ENCODE results near the gene TMEM121. TPM values are rescaled to one million over a fixed set of nuclear protein-coding genes. Genes with fewer than 3 reads are reported as not detected.
A peak's percentile ranks its signal among the peaks of the same experiment; 100 is the strongest.

The TMEM121 gene
- total RNA-seq, 4 donors from 2014 or later: 3.9 to 6.7 (median 5.2) TPM

DNA sequence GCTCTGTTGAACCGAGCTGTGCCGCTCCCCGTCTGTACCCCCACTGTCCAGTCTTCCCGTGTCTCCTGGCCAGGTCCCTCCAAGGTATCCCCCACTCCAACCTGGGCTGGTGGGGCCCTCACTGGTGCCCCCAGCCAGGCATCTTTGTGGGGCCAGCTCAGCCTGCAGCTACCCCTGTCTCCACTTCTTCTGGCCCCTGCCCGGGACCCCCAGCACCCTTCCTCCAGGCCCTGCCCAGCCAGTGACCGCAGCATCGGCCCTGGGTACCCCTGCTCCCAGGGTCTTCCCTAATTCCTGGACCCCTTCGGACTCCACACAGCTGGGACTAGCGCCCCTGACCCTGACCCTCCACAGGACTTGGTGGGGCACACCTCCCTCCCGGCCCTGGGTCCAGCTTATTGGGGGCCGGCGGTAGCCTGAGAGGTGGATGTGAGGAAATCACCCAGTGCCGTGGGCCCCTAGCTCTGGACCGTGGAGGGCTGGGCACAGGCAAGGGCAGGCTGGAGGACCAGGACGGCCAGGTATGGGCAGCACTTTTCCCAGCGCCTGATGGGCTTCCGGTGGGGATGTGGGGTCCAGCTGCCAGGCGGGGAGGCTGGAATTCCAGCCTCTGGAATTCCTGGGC, 43.8 kb upstream of the TMEM121 start:
- peaks cover 0 to 23% of the 10 kb centered on the region in 2 donors for H3K36me3 ChIP-seq
- no peaks in the 10 kb centered on the region for H3K27me3 ChIP-seq
- H3K4me1 ChIP-seq: peaks cover 4 to 100% (median 72%) of the 10 kb centered on the region in 3 donors
- WGBS, 2 donors (ENCODE audit: low coverage in 1 of 2): 13 to 69% methylated on average over 3 to 4 of the region's 18 CpGs
- peak overlapping the region in 1 of 2 donors; percentile 51 for H3K4me3 ChIP-seq
- H3K27ac ChIP-seq: peak overlapping the region; percentile 82 to 97 (median 94)
- no peaks in the 10 kb centered on the region for H3K9me3 ChIP-seq
- no peak for ATAC-seq
- TF ChIP-seq POLR2AphosphoS5 (IDR thresholded peaks at IDR 0.05) (no peak), EP300 (IDR thresholded peaks at IDR 0.05) (no peak), POLR2A (IDR thresholded peaks at IDR 0.05) (no peak)
- TF ChIP-seq, protein P1, sequence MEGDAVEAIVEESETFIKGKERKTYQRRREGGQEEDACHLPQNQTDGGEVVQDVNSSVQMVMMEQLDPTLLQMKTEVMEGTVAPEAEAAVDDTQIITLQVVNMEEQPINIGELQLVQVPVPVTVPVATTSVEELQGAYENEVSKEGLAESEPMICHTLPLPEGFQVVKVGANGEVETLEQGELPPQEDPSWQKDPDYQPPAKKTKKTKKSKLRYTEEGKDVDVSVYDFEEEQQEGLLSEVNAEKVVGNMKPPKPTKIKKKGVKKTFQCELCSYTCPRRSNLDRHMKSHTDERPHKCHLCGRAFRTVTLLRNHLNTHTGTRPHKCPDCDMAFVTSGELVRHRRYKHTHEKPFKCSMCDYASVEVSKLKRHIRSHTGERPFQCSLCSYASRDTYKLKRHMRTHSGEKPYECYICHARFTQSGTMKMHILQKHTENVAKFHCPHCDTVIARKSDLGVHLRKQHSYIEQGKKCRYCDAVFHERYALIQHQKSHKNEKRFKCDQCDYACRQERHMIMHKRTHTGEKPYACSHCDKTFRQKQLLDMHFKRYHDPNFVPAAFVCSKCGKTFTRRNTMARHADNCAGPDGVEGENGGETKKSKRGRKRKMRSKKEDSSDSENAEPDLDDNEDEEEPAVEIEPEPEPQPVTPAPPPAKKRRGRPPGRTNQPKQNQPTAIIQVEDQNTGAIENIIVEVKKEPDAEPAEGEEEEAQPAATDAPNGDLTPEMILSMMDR (IDR thresholded peaks at IDR 0.05): no peak

DNA sequence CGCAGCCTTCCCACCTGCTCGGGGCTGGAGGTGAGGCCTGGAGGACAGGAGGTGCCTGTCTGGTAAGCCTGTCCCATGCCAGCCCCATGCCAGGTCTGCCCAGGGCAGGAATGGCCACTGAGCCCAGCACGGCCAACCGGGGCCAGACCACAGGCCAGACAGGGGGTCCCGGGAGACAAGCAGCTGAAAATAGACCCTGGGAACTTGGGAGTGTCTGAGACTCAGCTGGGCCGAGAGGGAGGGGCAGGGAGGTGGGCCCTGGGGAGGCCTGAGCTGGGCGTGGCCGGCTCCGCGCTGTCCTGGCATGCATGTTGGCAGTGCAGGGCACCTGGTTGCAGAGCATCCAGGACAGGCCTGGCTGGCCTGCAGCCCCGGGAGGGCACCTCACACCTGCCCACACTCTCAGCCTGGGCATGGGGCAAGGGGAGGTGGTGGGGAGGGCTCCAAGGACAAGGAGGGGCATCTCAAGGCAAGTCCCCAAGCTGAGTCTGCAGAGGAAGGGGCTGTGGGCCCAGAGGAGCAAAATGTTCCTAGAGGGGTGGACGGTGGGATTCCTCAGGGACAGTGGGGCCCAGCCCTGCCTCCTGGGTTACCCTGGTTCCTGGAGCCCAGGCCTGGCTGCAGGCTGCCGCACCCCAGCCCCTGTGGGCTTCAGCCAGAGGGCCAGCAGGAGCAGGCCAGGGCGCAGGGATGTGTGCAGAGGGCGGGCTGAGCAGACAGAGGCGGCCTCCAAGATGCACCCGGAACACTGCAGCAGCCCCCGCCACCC, 42.9 kb upstream of the TMEM121 start:
- TF ChIP-seq POLR2AphosphoS5 (IDR thresholded peaks at IDR 0.05) (no peak), EP300 (IDR thresholded peaks at IDR 0.05) (no peak), POLR2A (IDR thresholded peaks at IDR 0.05) (no peak)
- TF ChIP-seq, protein P1 (IDR thresholded peaks at IDR 0.05): no peak
- Histone ChIP-seq H3K27ac (peak overlapping the region; percentile 82 to 97 (median 94)), H3K27me3 (no peaks in the 10 kb centered on the region), H3K4me3 (no peak overlapping the region), H3K9me3 (no peaks in the 10 kb centered on the region), H3K4me1 (peaks cover 4 to 100% (median 81%) of the 10 kb centered on the region in 3 donors), H3K36me3 (peaks cover 0 to 17% of the 10 kb centered on the region in 2 donors)
- ATAC-seq: no peak
- no CpG with 5 or more reads among the region's 18 CpGs for WGBS, 2 donors (ENCODE audit: low coverage in 1 of 2)

- peak overlapping the region in 3 of 4 donors; percentile 92 to 97 (median 96) for H3K27ac ChIP-seq
- ATAC-seq: no peak
- WGBS, 2 donors (ENCODE audit: low coverage in 1 of 2): 0 to 33% methylated on average over 2 to 3 of the region's 20 CpGs
Measured at GRCh38 chr14:105484069-105484996, 42.0 kb upstream of the TMEM121 start.

DNA sequence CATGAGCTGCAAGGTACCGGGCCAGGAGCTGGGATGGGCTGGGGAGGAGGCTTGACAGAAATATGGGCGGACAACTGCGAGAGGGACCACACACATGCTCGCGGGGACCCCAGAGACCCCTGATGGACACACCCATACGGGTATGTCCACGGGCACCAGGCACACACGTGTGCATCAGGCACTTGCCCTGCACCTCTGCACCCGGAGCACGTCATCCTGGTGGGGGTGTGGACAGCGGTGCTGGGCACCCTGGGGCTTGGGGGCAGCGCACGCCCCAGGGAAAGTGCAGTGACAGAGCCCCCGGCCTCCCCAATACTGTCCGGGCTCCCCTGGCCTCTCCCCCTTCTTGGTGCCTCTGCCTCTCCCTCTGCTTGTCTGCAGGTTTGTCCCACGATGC, 41.4 kb upstream of the TMEM121 start:
- no peaks in the 10 kb centered on the region for H3K27me3 ChIP-seq
- TF ChIP-seq, protein P1 (IDR thresholded peaks at IDR 0.05): no peak
- TF ChIP-seq EP300 (IDR thresholded peaks at IDR 0.05): no peak
- no peak for TF ChIP-seq POLR2AphosphoS5 (IDR thresholded peaks at IDR 0.05)
- no peak for TF ChIP-seq POLR2A (IDR thresholded peaks at IDR 0.05)
- H3K4me1 ChIP-seq: peaks cover 4 to 100% (median 90%) of the 10 kb centered on the region in 3 donors
- H3K9me3 ChIP-seq: no peaks in the 10 kb centered on the region
- H3K36me3 ChIP-seq: peaks cover 0 to 2% of the 10 kb centered on the region in 2 donors
- no peak overlapping the region for H3K4me3 ChIP-seq
- 0% methylated on average over 1 of the region's 16 CpGs; no CpG with 5 or more reads in 1 of the 2 donors for WGBS, 2 donors (ENCODE audit: low coverage in 1 of 2)
- peak overlapping the region in 3 of 4 donors; percentile 92 to 97 (median 96) for H3K27ac ChIP-seq
- no peak for ATAC-seq

More at GRCh38 chr14:105484069-105484996, 42.0 kb upstream of the TMEM121 start:
- Histone ChIP-seq H3K27me3 (no peaks in the 10 kb centered on the region), H3K9me3 (no peaks in the 10 kb centered on the region), H3K4me1 (peaks cover 4 to 100% (median 89%) of the 10 kb centered on the region in 3 donors), H3K36me3 (peaks cover 0 to 9% of the 10 kb centered on the region in 2 donors), H3K4me3 (no peak overlapping the region)
- TF ChIP-seq EP300 (IDR thresholded peaks at IDR 0.05): no peak
- peak; percentile 24 for TF ChIP-seq POLR2AphosphoS5 (IDR thresholded peaks at IDR 0.05)
- TF ChIP-seq, protein P1 (IDR thresholded peaks at IDR 0.05): no peak
